ENCODE data around the gene CERS3.

DNA sequence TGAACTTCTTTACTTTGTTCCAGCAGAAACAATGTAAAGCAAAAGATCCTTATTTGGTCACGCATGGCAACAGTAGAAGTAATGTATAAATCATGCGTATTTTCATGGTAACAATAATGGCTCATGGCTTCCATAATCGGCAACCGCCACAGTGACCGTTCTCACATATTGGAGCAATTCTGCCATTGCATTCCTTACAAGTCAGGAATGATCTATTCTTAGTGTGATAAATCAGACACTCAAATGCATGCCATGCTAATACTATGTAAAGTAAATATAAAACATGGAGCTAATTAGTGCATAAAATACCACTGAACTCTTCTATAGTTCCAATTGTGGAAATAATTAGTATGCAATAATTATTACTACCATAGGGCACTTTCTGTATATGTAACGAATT lies 13.5 kb upstream of the CERS3 start:
- TF ChIP-seq CTCF (IDR thresholded peaks at IDR 0.05) (no peak), POLR2A (IDR thresholded peaks at IDR 0.05) (no peak)

All from vagina (tissue), 2 donors.